Skeletal muscle cell (primary cell): ENCODE data around the gene SEMA3A.
"Not testable (repeated sequence)": the region's sequence is repeated elsewhere in the genome, so short reads cannot be mapped to it uniquely, and the experiment has no call there.

Experiments
- DNase-seq: peaks from one replicate; pipeline ENCODE4 v3.0.0-alpha.2; 2010; ENCODE audit warnings: low read depth
- H3K4me3 ChIP-seq: 2 replicates; pipeline ENCODE4 v1.5.1; 2011; ENCODE audit warnings: low read depth, mild to moderate bottlenecking, control low read depth, low read length, moderate library complexity

SEMA3A gene

DNA sequence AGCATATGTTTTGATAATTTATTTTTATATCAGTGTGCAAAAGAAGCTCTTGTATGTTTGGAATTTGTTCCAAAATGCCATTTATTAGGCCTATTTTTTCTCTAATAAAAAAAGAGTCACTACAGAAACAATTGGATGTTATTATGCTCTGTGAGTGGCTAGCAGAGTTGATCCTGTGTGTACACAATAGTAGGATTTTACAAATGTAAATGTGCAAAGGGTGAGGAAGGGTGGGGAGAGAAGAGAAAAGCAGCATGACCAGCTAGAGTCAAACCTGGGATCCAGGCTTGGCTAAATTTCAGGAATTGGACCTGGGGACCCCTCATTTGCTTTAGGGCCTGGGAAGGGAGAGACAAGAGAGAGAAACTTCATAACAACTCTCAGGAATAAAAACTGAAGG lies 32.5 kb downstream of the SEMA3A start:
- H3K4me3 ChIP-seq, result no peak overlapping the region
- DNase-seq, result no peak

DNA sequence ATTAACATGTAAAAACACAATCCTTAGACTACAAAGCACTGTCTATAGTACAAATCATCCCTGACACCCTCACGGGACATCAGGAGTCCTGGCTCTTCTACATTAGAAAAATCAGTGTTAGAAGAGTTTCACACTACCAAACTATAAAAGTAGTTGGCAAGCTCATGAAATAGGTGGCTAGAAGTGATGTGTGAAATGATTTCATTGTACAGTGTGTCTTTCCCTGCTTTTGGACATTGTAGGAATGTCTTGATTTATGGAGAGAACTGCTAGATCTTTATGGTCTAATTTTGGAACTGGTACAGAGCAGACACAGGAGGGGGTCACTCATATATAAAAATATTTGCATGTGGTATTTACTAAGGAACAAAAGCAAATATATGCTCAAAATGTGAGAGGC lies 33.2 kb downstream of the SEMA3A start:
- H3K4me3 ChIP-seq, result no peak overlapping the region
- DNase-seq, result no peak

DNA sequence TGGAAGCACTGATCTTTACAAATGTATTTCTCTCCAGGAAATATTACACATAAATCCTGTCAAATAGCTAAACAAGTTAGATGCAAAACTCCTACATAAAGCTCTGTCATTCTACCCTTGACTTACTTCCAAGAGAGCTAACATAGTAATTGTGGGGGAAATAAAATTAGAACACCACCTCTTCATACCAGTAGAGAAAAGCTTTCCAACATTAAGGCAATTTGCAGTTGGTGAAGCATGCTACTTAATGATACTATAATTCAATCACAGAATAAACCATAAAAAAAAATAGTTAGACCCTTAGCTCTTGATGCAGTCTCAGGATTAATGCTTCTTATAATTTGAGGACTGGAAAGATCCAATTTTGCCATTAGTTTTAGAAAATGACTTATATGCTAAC lies 35.2 kb downstream of the SEMA3A start:
- DNase-seq, result no peak
- no peak overlapping the region for H3K4me3 ChIP-seq

DNA sequence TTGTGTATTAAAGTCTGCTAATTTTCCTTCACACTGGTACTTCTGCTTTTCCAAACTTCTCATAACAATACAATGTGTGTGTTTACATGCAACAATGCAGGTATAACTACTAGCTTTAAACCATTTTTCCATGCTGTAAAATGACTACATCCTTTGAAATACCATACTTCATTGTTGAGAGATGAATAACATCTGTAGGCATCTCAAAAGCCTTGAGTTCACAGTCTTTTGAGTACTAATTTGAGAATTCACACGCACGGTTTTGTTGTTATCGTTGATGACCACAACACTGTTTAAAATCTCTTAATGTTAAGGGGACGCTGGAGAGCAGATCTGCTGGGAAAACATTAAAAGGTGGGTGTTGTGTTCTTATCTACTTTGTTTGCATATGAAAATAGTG lies 37.4 kb downstream of the SEMA3A start:
- no peak overlapping the region for H3K4me3 ChIP-seq

DNA sequence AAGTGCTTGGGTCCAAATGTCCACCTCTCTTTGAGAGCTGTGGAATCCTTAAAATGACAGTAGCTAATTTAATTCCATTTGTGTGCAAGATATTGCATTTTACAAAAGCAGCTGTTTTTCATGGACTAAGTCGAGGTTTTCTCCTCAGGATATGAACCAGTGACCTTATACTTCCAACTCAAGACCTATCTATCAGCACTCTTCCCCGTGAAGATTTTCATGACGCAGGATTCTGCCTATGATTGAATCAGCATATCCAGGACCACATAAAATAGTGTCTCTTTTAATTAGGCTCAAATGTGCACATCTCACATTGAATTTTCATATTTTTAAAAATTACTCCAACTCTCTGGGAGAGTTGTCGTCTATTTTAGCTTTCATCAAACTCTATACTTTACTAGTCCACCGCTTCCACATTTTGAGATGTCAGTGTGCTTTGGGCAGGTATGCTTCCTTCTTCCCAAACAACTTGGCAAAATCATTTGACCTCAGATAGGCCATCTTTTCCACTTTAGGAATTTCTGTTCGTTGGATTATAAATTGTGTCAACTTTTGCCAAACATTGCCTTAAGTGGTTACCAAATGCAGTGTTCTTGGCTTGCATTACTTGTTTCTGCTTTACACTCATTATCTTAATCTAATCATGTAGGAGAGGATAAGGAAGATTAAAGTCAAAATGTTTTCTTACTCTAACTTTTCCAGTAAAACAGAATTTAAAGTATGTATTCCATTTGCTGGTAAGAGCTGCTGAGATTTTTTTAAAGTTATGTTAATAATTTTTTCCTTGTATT lies 39.4 kb downstream of the SEMA3A start:
- DNase-seq, result no peak
- H3K4me3 ChIP-seq, result no peak overlapping the region

More for the DNA sequence above, 37.4 kb downstream of the SEMA3A start:
- DNase-seq, result no peak

DNA sequence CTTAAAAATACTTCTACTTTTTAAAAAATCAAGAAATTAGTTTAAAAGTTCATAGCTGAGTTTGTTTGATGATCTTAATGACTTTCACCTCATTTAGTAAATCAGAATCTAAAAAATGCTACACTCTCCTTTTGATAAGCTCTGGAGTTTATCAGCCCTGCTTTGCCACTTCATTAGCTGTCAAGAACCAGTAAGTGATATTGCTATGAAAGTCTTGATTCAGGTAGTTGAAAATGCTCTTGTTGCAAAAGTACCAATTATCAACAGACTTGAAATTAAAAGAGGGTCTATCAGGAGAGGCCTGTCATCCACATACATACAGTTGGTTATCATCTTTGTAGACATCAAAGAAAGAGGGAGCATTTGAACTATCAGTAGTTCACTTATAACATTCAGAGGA lies 41.6 kb downstream of the SEMA3A start:
- DNase-seq, result no peak
- no peak overlapping the region for H3K4me3 ChIP-seq

DNA sequence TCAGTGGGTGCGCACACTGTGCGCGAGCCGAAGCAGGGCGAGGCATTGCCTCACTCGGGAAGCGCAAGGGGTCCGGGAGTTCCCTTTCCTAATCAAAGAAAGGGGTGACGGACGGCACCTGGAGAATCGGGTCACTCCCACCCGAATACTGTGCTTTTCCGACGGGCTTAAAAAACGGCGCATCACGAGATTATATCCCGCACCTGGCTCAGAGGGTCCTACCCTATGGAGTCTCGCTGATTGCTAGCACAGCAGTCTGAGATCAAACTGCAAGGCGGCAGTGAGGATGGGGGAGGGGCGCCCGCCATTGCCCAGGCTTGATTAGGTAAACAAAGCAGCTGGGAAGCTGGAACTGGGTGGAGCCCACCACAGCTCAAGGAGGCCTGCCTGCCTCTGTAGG lies 44.2 kb downstream of the SEMA3A start:
- DNase-seq, H3K4me3 ChIP-seq: not testable (repeated sequence)

DNA sequence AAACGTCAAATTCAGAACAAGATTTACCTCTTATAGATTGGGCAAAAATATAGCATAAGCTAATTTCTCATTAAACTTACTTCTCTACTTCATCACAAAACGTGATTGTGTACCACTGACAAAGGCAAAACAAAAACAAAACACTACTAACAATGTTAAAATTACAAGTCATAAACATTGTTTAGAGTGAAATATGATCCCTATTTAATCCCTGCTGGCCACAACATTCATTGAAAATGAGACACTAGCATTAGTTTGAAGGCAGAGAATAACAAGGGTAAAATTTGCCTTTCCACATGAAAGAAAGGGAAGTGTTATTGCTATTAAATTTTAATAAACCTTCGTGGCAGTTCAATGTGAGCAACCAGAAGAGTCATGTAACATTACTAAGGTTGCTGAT lies 45.0 kb downstream of the SEMA3A start:
- H3K4me3 ChIP-seq, result no peak overlapping the region
- no peak for DNase-seq

DNA sequence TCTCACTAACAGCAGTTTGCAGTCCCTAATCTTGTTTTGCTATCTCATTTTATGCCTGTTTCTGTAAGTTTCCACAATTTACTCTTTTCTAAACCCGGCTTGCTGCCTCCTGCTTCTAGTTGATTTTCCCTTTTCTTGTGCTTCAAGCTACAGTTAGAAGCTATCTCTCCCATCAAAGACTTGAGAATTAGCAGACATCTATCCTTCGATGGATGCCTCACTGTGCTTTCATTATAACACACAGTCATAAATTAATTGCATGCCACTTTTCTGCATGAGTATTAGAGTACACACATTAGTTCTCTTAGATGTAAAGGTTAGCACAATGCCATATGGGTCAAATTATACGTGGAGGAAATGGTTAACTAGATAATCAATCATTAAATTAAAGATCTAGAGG lies 48.7 kb downstream of the SEMA3A start:
- no peak overlapping the region for H3K4me3 ChIP-seq
- DNase-seq, result no peak

DNA sequence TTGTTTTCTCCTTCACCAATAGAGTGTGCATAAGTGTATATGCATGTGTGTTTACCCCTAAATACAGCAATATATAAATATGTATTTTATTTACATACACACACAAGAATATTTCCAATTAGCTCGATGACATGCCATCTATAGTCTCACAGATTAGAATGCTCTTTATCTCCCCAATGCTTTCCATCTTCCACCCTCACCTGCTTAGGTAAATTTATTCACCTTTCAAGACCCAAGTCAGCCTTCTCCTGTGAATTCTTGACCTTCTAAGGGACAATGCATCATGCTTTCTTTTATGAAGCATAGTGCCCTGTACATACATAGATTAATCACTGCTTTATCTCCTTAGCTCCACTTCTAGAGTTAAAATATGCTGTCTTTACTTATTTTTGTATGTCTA lies 49.7 kb downstream of the SEMA3A start:
- no peak for DNase-seq
- H3K4me3 ChIP-seq, result no peak overlapping the region

DNA sequence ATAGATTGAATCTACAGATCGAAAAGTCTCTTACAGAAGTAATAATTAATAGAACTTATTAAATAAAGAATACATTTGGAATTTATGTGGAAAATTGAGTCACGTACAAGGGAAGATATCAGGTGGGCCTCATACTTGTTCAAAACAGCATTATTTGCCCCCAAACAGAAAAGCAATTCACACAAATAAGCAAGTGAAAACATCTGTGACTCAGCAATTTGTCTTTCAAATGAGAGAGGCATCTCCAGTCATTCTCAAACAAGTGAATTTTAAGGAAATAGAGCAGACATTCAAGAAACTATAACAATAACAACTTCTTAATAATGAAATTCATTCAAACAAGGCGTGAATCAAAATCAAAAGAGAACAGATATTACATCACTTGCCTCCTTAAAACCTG lies 50.1 kb downstream of the SEMA3A start:
- no peak for DNase-seq
- H3K4me3 ChIP-seq, result no peak overlapping the region

DNA sequence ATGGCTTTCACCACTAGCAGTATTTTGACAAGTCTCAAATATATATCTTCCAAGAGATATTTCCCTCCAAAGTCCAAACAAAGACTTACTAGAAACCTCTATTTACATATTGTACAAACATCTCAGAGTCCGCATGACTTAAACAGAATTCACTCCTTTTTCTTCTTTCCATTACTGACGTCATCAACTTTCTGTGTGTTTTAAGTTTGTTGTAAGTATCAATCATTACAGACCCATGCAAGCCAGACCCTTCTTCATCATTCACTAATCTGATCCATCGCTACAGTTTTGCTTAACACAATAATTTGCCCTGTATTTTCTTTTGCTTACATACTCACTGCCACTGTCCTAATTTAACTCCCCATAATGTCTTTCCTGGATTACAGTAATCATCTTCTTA lies 51.9 kb downstream of the SEMA3A start:
- no peak for DNase-seq
- H3K4me3 ChIP-seq, result no peak overlapping the region

DNA sequence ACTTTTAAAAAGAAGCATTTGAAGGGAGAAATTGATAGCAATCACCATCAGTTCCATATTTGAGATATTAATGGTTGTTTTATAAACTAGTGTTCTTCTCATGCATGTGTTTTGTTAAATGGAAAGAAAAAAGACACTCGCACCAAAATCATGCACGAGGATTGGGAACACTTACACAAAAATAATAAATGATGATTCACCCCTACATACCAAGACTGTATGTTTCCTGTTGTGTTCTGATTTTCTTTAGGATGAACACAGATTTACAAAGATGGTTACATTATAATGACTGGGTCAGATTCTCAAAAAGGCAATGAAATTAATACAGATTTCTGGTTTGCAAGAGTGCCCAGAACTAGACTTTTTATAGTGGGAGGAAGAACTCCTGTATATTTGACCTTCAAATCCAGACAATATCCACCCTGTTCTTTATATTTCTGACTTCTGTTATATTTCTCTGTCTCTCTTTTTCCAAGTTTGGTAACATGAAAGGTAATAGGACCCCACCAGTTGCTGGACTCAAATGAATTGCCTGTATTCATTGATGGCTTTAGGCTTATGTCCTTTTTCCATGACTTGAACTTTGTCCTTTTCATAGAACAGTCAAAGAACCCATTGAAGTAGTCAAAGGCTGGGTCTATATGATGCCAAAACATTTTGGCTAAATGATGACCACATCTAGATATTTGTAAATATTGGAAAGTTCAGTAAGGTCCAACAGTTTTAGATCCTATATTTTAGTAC lies 54.4 kb downstream of the SEMA3A start:
- DNase-seq, result peak; percentile 6

DNA sequence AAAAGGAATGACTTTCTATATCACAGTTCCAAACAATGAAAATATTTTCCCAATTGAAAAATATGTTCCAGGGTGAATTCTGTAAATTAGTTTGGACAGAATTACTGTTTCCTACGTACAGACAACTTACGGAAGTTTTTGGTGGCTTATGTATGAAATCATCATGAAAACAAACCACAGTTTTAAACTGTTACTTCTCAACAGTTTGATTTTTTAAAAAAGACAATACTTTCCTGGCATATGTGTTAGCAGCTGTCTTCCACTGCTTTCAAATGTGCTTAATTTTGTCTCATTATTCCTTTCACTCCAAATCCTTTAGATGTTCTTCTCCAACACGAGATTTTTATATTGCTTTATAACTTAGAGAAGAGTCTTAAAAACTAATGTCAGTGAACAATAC lies 56.2 kb downstream of the SEMA3A start:
- DNase-seq, result no peak
- no peak overlapping the region for H3K4me3 ChIP-seq

More for the DNA sequence above, 54.4 kb downstream of the SEMA3A start:
- H3K4me3 ChIP-seq, result no peak overlapping the region

DNA sequence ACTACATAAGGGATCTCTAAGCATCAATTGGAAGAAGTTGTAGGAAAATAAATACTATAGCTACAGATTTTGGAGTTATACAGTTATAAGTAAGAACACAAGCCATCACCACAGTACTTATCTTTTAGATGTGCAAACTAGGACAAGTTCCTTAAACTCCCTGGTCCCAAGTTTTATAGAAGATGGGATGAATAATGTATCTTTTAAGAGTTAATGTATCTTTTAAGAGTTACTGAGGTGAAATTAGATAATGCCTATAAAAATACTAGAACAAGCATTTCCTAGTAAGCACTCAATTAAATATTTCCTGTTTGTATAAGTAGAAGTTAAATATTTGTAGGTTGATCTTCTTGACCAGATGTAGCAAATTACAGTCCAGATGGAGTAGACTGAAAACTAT lies 56.8 kb downstream of the SEMA3A start:
- DNase-seq, result no peak
- H3K4me3 ChIP-seq, result no peak overlapping the region

DNA sequence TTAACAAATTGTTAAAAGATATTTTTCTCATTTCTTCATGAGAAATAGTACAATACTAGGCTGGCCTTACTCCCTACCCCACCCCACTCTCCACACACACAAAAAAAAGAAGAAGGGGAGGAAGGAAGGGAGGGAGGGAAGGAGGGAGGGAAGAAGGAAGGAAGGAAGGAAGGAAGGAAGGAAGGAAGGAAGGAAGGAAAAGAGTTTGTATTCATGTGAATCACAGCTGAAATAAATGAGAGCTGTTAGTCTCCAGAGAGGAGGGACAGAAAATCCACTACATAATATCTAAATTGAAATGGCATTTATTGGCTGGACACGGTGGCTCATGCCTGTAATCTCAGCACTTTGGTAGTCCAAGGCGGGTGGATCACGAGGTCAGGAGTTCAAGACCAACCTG lies 57.8 kb downstream of the SEMA3A start:
- no peak for DNase-seq
- H3K4me3 ChIP-seq, result no peak overlapping the region

DNA sequence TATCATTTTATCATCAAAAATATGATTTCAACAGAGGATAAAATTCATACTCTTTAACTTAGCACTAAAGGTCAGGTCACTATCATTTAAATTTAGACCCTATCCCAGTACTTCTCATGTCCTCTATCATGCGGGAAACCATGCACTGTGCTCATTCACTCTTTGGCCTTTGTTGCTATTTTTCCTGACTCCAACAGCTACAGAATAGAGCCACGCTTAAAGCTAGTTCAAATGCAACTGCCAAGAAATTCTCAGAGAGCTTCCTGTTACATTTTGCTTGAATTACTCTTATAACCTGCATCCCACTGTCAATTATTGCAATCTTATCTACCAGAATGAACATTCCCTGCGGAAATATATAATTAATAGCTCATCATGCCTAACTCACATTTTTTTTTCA lies 58.3 kb downstream of the SEMA3A start:
- no peak overlapping the region for H3K4me3 ChIP-seq
- DNase-seq, result no peak

DNA sequence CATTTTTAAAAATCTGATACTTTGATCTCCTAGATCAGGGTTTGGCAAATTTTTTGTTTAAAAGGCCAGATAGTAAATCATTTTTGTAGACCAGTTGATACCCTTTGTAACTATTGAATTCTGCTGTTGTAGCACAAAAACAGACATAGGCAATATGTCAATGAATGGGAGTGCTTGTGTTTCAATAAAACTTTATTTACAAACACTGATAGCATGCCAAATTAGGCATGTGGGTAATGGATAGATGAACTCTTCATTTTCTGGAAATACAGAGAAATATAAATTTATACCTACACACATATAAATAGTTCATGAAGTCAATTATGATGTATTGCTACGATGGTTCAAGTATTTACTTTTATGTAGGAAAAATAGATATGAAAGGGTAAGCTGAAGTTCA lies 60.4 kb downstream of the SEMA3A start:
- no peak overlapping the region for H3K4me3 ChIP-seq
- no peak for DNase-seq

DNA sequence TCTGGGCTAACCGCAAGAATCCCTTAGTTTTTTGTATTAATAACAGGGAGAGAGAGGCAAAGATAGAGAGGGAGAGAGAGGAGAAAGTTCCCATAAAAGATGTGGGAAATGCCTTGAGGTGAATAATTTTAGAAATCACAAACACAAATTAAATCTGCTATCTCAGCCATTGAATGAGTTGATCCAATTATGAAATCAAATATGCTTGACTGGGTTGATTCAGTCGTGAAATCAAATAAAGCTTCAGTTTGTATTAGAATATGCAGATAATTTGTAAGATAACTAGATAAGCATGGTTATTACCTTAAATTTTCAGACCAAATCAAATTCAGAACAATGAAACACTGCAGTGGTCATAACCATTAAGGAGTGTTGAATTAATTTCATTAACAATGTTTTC lies 68.9 kb downstream of the SEMA3A start:
- no peak overlapping the region for H3K4me3 ChIP-seq
- no peak for DNase-seq

DNA sequence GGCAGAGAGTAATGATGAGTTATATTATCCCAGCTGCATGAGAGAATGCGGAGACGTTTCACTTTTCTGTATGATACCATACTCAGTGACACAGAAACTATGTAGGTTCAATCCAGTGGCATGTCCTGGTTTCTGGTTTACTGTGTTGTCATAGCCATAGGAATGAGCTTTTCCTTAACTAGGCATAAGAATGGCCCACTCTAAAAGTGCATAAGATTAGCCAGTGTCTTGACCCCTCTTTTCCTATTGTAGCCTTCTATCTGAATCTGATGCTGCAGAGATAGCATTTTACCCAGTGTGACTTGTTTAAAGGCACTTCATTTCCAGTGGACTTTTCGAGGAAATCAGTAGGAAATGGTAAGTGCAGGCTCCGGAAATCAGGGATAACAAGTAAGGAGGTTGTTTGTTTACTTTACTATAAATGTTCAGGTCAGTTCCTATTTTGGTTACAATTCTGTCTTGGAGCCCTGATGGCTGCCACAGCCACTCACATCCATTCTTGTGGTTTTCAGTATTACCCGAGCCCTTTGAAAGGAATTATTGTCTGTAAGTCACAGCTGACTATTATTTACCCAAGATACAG lies 70.5 kb downstream of the SEMA3A start:
- peak overlapping the region; percentile 22 for H3K4me3 ChIP-seq
- peak; percentile 49 for DNase-seq
